Mucosa of rectum (tissue), 2 donors: ENCODE results near the gene MBD3L5.
"Not testable (repeated sequence)": the region's sequence is repeated elsewhere in the genome, so short reads cannot be mapped to it uniquely, and the experiment has no call there.

ENCODE experiments used
- H3K27ac ChIP-seq, 2 donors: one replicate each; pipeline ENCODE4 v1.7.0; 2013; ENCODE audit warnings: inconsistent platforms in 2 of 2, low read depth in 2 of 2, low read length in 2 of 2
- H3K27me3 ChIP-seq, 2 donors: one replicate each; pipeline ENCODE4 v1.7.0; 2013; ENCODE audit warnings: low read length in 2 of 2; ENCODE audit not compliant: control insufficient read depth in 2 of 2, insufficient read depth in 2 of 2
- H3K36me3 ChIP-seq, 2 donors: one replicate each; pipeline ENCODE4 v1.7.0; 2013; ENCODE audit warnings: low read length in 2 of 2; ENCODE audit not compliant: control insufficient read depth in 2 of 2, insufficient read depth in 2 of 2
- H3K4me1 ChIP-seq, 2 donors: one replicate each; pipeline ENCODE4 v1.7.0; 2013; ENCODE audit warnings: low read length in 2 of 2, mild to moderate bottlenecking in 1 of 2; ENCODE audit not compliant: control insufficient read depth in 2 of 2, insufficient read depth in 2 of 2
- H3K4me3 ChIP-seq, 2 donors: one replicate each; pipeline ENCODE4 v1.7.0; 2013; ENCODE audit warnings: low read length in 2 of 2
- H3K9ac ChIP-seq, 2 donors: one replicate each; pipeline ENCODE4 v1.7.0; 2013; ENCODE audit warnings: low read length in 2 of 2, low read depth in 1 of 2, mild to moderate bottlenecking in 1 of 2
- H3K9me3 ChIP-seq, 2 donors: one replicate each; pipeline ENCODE4 v1.7.0; 2013; ENCODE audit warnings: low read length in 2 of 2; ENCODE audit not compliant: control insufficient read depth in 2 of 2
- donor health status: healthy.
- donor health status: Normal muscosa, but diverticular disease.

The MBD3L5 gene

DNA sequence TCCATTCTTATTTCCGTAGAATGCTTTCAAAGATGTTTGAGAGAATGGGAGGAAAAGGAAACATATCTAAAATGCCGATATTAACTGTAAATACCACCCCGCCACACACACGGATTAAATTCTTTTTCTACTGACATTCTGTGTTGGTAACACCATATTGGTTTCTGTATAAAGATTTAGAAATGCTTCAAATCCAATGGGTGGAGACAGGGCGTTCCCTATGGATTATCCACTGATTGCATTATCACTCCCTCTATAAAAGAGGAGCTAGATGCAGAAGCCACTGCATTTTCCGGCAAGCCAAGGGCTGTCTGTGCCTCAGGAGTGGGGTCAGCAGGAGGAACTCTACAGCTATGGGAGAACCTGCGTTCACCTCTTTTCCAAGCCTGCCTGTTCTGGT is 18.6 kb downstream of the MBD3L5 start, which contains the start of gene MBD3L2:
TSS of gene MBD3L2 (plus strand) at position 301 of the 400 bp plus-strand sequence. CDS start at position 354, 53 bp downstream.
- not testable (repeated sequence) for H3K27ac ChIP-seq, H3K4me1 ChIP-seq, H3K9ac ChIP-seq, H3K9me3 ChIP-seq, H3K27me3 ChIP-seq, H3K36me3 ChIP-seq, H3K4me3 ChIP-seq

DNA sequence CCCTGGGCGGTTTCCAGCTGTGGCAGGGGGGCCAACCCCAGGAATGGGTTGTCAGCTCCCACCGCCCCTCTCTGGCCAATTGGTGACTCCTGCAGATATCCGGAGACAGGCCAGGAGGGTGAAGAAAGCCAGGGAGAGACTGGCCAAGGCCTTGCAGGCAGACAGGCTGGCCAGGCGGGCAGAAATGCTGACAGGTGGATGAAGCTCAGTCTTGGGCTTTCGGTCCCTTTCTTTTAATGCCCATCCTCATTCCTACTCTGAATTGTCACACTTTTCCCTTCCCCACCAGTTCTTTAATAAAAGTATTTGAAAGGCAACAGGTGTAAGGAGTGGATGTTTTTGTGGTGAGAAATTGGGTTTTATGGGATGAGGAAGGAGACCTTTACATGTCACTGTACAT is 21.0 kb downstream of the MBD3L5 start:
- H3K4me3 ChIP-seq, H3K27me3 ChIP-seq, H3K36me3 ChIP-seq, H3K4me1 ChIP-seq, H3K9me3 ChIP-seq, H3K27ac ChIP-seq, H3K9ac ChIP-seq: not testable (repeated sequence)

DNA sequence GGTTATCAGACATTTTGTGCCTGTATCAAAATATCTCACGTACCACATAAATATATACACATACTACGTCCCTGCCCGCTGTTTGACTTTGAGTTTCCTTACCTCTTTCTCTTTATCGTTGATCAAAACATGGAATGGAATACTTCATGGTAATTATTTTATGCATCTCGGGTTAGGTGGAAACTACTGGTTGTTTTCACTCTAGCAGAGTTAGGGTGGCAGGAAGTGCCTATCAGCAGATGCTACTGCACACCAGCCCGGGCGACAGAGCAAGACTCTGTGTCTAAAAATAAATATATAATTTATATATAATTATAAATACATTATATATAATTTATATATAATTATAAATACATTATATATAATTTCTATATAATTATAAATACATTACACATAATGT is 22.5 kb downstream of the MBD3L5 start:
- not testable (repeated sequence) for H3K9ac ChIP-seq, H3K36me3 ChIP-seq, H3K27ac ChIP-seq, H3K9me3 ChIP-seq, H3K27me3 ChIP-seq, H3K4me1 ChIP-seq, H3K4me3 ChIP-seq

DNA sequence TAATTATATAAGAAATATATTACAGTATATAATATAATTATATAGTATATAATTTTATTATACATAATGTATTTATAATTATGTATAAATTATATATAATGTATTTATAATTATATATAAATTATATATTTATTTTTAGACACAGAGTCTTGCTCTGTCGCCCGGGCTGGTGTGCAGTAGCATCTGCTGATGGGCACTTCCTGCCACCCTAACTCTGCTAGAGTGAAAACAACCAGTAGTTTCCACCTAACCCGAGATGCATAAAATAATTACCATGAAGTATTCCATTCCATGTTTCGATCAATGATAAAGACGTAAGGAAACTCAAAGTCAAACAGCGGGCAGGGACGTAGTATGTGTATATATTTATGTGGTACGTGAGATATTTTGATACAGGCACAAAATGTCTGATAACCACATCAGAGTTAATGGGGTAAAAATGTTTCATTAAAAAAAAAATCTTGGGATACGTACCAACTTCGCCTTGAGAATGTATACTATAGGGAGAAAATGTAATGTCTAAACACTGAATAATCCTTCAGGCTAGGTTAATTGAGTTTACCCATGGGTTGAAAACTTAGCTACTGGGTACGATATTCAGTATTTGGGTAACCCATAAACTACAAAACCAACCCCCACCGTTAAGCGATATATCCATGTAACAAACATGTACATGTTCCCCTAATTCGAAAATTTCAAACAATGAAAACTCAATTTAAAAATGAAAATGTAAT is 24.4 kb downstream of the MBD3L5 start:
- H3K36me3 ChIP-seq, H3K9ac ChIP-seq: not testable (repeated sequence)

DNA sequence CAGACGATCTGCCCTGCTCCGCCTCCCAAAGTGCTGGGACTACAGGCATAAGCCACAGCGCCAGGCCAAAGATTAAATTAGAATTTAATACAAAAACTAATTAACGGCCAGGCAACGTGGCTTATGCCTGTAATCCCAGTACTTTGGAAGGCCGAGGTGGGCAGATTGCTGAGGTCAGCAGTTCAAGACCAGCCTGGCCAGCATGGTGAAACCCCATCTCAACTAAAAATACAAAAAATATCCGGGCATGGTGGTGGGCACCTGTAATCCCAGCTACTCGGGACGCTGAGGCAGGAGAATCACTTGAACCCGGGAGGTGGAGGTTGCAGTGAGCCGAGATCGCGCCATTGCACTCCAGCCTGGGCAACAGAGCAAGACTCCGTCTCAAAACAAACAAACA is 25.3 kb downstream of the MBD3L5 start:
- not testable (repeated sequence) for H3K4me1 ChIP-seq, H3K4me3 ChIP-seq, H3K36me3 ChIP-seq, H3K9me3 ChIP-seq, H3K27ac ChIP-seq, H3K27me3 ChIP-seq, H3K9ac ChIP-seq

More for the DNA sequence above, 24.4 kb downstream of the MBD3L5 start:
- not testable (repeated sequence) for H3K9me3 ChIP-seq, H3K27ac ChIP-seq, H3K4me3 ChIP-seq, H3K4me1 ChIP-seq, H3K27me3 ChIP-seq

DNA sequence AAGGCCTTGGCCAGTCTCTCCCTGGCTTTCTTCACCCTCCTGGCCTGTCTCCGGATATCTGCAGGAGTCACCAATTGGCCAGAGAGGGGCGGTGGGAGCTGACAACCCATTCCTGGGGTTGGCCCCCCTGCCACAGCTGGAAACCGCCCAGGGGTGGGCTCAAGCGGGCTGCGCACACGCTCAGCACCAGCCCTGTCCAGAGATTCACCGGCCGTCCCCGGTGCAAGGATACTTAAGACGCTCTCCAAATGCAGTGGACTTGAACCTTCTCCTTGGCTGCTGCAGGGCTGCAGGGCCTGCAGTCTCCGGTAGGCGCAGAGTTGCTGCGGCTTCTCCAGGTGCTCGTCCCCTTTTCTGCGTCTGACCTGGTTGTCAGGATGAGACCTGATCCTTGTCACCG is 26.0 kb downstream of the MBD3L5 start:
- not testable (repeated sequence) for H3K9me3 ChIP-seq, H3K4me3 ChIP-seq, H3K4me1 ChIP-seq, H3K27ac ChIP-seq, H3K36me3 ChIP-seq, H3K27me3 ChIP-seq, H3K9ac ChIP-seq

DNA sequence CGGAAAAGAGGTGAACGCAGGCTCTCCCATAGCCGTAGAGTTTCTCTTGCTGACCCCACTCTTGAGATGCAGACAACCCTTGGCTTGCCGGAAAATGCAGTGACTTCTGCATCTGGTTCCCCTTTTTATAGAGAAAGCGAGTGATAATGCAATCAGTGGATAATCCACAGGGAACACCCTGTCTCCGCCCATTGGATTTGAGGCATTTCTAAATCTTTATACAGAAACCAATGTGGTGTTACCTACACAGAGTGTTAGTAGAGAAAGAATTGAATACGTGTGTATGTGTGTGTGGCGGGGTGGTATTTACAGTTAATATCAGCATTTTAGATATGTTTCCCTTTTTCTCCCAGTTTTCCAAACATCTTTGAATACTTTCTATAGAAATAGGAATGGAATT is 28.2 kb downstream of the MBD3L5 start, which contains the start of gene MBD3L3:
TSS of gene MBD3L3 (minus strand) at position 101 of the 400 bp plus-strand sequence. CDS start at position 30, 71 bp downstream.
- not testable (repeated sequence) for H3K9ac ChIP-seq, H3K4me3 ChIP-seq

DNA sequence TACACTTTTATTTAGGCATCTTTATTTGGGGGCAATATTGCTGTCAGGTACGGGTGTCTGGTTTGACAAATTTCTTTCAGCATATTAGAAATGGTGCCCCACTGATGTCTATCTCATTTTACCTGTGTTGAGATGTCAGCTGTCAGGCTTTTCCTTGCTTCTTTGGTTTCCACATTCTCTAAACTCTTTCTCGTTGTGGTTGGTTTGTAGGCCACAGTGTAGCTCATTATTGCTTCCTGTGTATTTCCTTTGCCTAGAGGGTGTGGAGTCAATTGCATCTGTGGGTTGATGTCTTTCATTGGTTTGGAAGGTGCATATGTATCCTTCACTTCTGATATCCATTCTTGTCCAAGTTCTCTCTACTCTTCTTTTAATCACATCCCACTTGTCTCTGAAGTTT is 29.6 kb downstream of the MBD3L5 start:
- not testable (repeated sequence) for H3K9ac ChIP-seq, H3K27ac ChIP-seq, H3K27me3 ChIP-seq, H3K4me1 ChIP-seq, H3K9me3 ChIP-seq, H3K4me3 ChIP-seq, H3K36me3 ChIP-seq

More for the DNA sequence above, 28.2 kb downstream of the MBD3L5 start, which contains the start of gene MBD3L3:
- H3K36me3 ChIP-seq, H3K9me3 ChIP-seq, H3K4me1 ChIP-seq, H3K27ac ChIP-seq, H3K27me3 ChIP-seq: not testable (repeated sequence)

DNA sequence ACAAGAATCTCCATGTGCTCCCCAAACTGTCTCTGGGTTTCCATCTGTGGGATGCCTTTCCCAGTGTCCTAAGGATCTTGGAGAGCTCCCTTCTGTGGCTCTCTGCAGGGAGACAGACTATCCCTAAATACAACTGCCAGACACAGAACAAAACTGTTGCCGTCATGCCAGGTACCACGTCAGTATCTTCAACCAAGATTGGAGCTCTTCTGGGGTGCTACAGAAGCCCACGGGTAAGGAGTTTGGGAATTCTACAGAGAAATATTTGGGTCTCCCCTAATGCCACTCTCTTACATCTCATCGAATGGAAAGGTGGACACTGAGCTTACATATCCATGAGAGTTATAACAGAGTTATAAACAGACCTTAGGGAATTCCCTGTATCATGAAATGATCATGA is 33.0 kb downstream of the MBD3L5 start:
- no peaks in the 10 kb centered on the region for H3K4me1 ChIP-seq

DNA sequence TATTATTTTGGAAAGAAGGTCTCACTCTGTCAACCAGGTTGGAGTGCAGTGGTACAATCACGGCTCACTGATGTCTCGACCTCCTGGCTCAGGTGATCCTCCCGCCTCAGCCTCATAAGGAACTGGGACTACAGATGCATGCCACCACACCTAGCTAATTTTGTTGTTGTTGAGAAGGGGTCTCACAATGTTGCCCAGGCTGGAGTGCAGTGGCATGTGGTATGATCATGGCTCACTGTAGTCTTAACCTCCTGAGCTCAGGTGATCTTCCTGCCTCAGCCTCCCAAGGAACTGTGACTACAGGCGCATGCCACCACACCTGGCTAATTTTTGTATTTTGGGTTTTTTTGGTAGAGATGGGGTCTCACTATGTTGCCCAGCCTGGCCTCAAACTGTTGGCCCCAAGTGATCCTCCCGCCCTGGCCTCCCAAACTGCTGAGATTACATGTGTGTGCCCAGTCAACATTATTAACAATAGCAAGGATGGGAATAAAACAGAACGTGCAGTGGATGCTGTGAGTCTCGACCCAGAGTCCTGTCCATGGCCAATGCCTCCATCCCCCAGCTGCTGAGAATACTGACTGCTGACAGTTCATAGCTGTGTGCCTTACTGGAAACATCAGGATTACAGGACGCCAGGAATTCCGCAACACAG is 33.5 kb downstream of the MBD3L5 start:
- Histone ChIP-seq H3K27me3 (no peaks in the 10 kb centered on the region), H3K9ac (no peak overlapping the region), H3K4me1 (peaks cover 0 to 3% of the 10 kb centered on the region in 2 donors), H3K27ac (no peak overlapping the region), H3K4me3 (no peak overlapping the region), H3K9me3 (no peaks in the 10 kb centered on the region), H3K36me3 (no peaks in the 10 kb centered on the region)

More for the DNA sequence above, 33.0 kb downstream of the MBD3L5 start:
- H3K27ac ChIP-seq = no peak overlapping the region
- H3K4me3 ChIP-seq = no peak overlapping the region
- no peaks in the 10 kb centered on the region for H3K9me3 ChIP-seq
- no peaks in the 10 kb centered on the region for H3K36me3 ChIP-seq
- no peak overlapping the region for H3K9ac ChIP-seq
- H3K27me3 ChIP-seq = no peaks in the 10 kb centered on the region
